HCT116 (cell line): Measurements from ENCODE around the gene UBXN11. TPM values are rescaled to one million over a fixed set of nuclear protein-coding genes. Genes with fewer than 3 reads are reported as not detected.

Source experiments
- ATAC-seq: fragments of 200-7000 bp; cut with Tn5 transposase; 2 replicates; pipeline ENCODE4 v1.9.1; 2020; ENCODE audit warnings: mild to moderate bottlenecking, moderate library complexity
- BruUV-seq: library from RNA; stranded (reverse); fragments of 400-500 nt; replicated peaks from 2 replicates; lab custom pipeline; 2021; lab: Mats Ljungman, UMichigan
- CTCF ChIA-PET: fragments of 300-600 bp; sonication (Branson Sonifier 250); formaldehyde crosslinking; loops from one replicate; lab custom pipeline; 2021; ENCODE audit warnings: antibody characterized with exemption; lab: Charles Lee
- POLR2A ChIA-PET: fragments of 300-600, 350-600 bp; sonication (Branson Sonifier 250); formaldehyde crosslinking; loops from one replicate; lab custom pipeline; 2021; ENCODE audit warnings: antibody characterized with exemption; lab: Charles Lee
- RAD21 ChIA-PET, 2 experiments: fragments of 300-600 bp; sonication (Branson Sonifier 250); formaldehyde crosslinking; loops; one replicate each; lab custom pipeline; 2023; ENCODE audit warnings: low total read pairs in 2 of 2; ENCODE audit not compliant: uncharacterized antibody in 2 of 2, unreplicated experiment in 2 of 2, low non-redundant PET in 1 of 2; lab: Charles Lee
- DNase-seq: peaks from one replicate; pipeline ENCODE4 v3.0.0-alpha.2; 2010; ENCODE audit warnings: low read depth, low spot score
- H2AFZ ChIP-seq: fragments of 200-600 bp; shearing (Covaris generic), sonication (generic); 2 replicates; pipeline ENCODE4 v1.6.1; 2017; ENCODE audit warnings: low read depth, mixed run types, mixed read lengths, antibody characterized with exemption, low read length; ENCODE audit not compliant: poor library complexity, severe bottlenecking
- H3K27ac ChIP-seq: 2 replicates; pipeline ENCODE4 v1.5.1; 2012; ENCODE audit warnings: low read depth, low read length
- H3K27me3 ChIP-seq: fragments of 200-600 bp; sonication (generic); 2 replicates; pipeline ENCODE4 v1.6.1; 2016; ENCODE audit warnings: mixed run types, low read length, mixed read lengths; ENCODE audit not compliant: insufficient read depth
- H3K36me3 ChIP-seq, 2 experiments: fragments of 200-500 bp in 1 of 2; fragments of 200-600 bp in 1 of 2; sonication (Bioruptor generic) in 1 of 2; sonication (generic) in 1 of 2; 2 replicates each; pipeline versions ENCODE4 v1.5.1 to v1.6.1; 2014 to 2016; ENCODE audit warnings: low read length in 2 of 2, inconsistent platforms in 1 of 2, mixed read lengths in 1 of 2, mixed run types in 1 of 2; ENCODE audit not compliant: insufficient read depth in 2 of 2, control insufficient read depth in 1 of 2
- H3K4me1 ChIP-seq, 2 experiments: fragments of 200-600 bp in 1 of 2; sonication (generic) in 1 of 2; 2 replicates each; pipeline versions ENCODE4 v1.5.1 to v1.6.1; 2012 to 2017; ENCODE audit warnings: low read length in 2 of 2, inconsistent platforms in 1 of 2, mild to moderate bottlenecking in 1 of 2, mixed read lengths in 1 of 2, mixed run types in 1 of 2, moderate library complexity in 1 of 2; ENCODE audit not compliant: insufficient read depth in 2 of 2, control insufficient read depth in 1 of 2
- H3K4me2 ChIP-seq: fragments of 200-600 bp; sonication (generic); 2 replicates; pipeline ENCODE4 v1.6.1; 2017; ENCODE audit warnings: mixed run types, low read length, mixed read lengths
- H3K4me3 ChIP-seq, 2 experiments: fragments of 200-600 bp in 1 of 2; sonication (generic) in 1 of 2; replicated peaks in 1 of 2; 2 replicates each; pipeline ENCODE4 v1.5.1; 2011 to 2016; ENCODE audit warnings: low read length in 2 of 2, control low read depth in 1 of 2, low read depth in 1 of 2, mild to moderate bottlenecking in 1 of 2, mixed read lengths in 1 of 2, mixed run types in 1 of 2
- H3K79me2 ChIP-seq: fragments of 200-600 bp; sonication (generic); 2 replicates; pipeline ENCODE4 v1.6.1; 2017; ENCODE audit warnings: mild to moderate bottlenecking, mixed run types, low read length, moderate library complexity, mixed read lengths; ENCODE audit not compliant: insufficient read depth
- H3K9ac ChIP-seq: fragments of 200-600 bp; sonication (generic); 2 replicates; pipeline ENCODE4 v1.6.1; 2016; ENCODE audit warnings: low read length, mixed read lengths
- H3K9me2 ChIP-seq: fragments of 200-600 bp; sonication (generic), shearing (Covaris generic); 2 replicates; pipeline ENCODE4 v1.6.1; 2017; ENCODE audit warnings: mixed run types, mild to moderate bottlenecking, moderate library complexity; ENCODE audit not compliant: insufficient read depth
- H3K9me3 ChIP-seq, 2 experiments: fragments of 200-500 bp in 1 of 2; fragments of 200-600 bp in 1 of 2; sonication (Bioruptor generic) in 1 of 2; sonication (generic) in 1 of 2; 2 replicates each; pipeline ENCODE4 v1.6.1; 2014 to 2017; ENCODE audit warnings: low read length in 2 of 2, mixed read lengths in 2 of 2, inconsistent platforms in 1 of 2, low read depth in 1 of 2, mild to moderate bottlenecking in 1 of 2, mixed run types in 1 of 2, moderate library complexity in 1 of 2; ENCODE audit not compliant: control insufficient read depth in 1 of 2, insufficient read depth in 1 of 2
- H4K20me1 ChIP-seq: fragments of 200-600 bp; sonication (generic), shearing (Covaris generic); 2 replicates; pipeline ENCODE4 v1.6.1; 2017; ENCODE audit warnings: mixed run types, mild to moderate bottlenecking, moderate library complexity; ENCODE audit not compliant: insufficient read depth
- CBX3 ChIP-seq: IDR thresholded peaks from 2 replicates; pipeline ENCODE4 v1.6.1; 2012; ENCODE audit warnings: low read depth
- CEBPB ChIP-seq: IDR thresholded peaks from 2 replicates; pipeline ENCODE4 v1.6.1; 2012; ENCODE audit warnings: low read depth
- CTCF ChIP-seq, 3 experiments: fragments of 200-600 bp in 1 of 3; sonication (generic) in 1 of 3; IDR thresholded peaks in 2 of 3; conservative IDR thresholded peaks in 1 of 3; 2 replicates each; pipeline ENCODE4 v1.5.1; 2012 to 2017; ENCODE audit warnings: low read depth in 2 of 3, low read length in 2 of 3, antibody characterized with exemption in 1 of 3, borderline replicate concordance in 1 of 3, control low read depth in 1 of 3, mild to moderate bottlenecking in 1 of 3, mixed read lengths in 1 of 3, mixed run types in 1 of 3, moderate library complexity in 1 of 3; ENCODE audit not compliant: insufficient read depth in 1 of 3
- ELF1 ChIP-seq: IDR thresholded peaks from 2 replicates; pipeline ENCODE4 v1.6.1; 2012; ENCODE audit warnings: low read depth, borderline replicate concordance
- EZH2 ChIP-seq: fragments of 200-600 bp; sonication (generic); IDR thresholded peaks from 2 replicates; pipeline ENCODE4 v1.6.1; 2017; ENCODE audit warnings: antibody characterized with exemption, mixed run types
- EZH2phosphoT487 ChIP-seq: fragments of 200-600 bp; IDR thresholded peaks from 2 replicates; pipeline ENCODE4 v1.6.1; 2018; ENCODE audit warnings: antibody characterized with exemption, borderline replicate concordance
- FOSL1 ChIP-seq: IDR thresholded peaks from 2 replicates; pipeline ENCODE4 v1.6.1; 2012; ENCODE audit warnings: low read depth
- JUND ChIP-seq: IDR thresholded peaks from 2 replicates; pipeline ENCODE4 v1.6.1; 2012
- MAX ChIP-seq: IDR thresholded peaks from 2 replicates; pipeline ENCODE4 v1.6.1; 2012
- POLR2A ChIP-seq: IDR thresholded peaks from 2 replicates; pipeline ENCODE4 v1.7.0; 2011; ENCODE audit warnings: borderline replicate concordance; ENCODE audit not compliant: insufficient read depth, insufficient read length; ENCODE audit errors: extremely low read depth
- POLR2AphosphoS5 ChIP-seq: IDR thresholded peaks from 2 replicates; pipeline ENCODE4 v1.6.1; 2011; ENCODE audit warnings: mild to moderate bottlenecking, low read depth, low read length, moderate library complexity
- RAD21 ChIP-seq: IDR thresholded peaks from 2 replicates; pipeline ENCODE4 v1.6.1; 2012; ENCODE audit warnings: low read depth, mild to moderate bottlenecking
- SIN3A ChIP-seq: IDR thresholded peaks from 2 replicates; pipeline ENCODE4 v1.6.1; 2012; ENCODE audit warnings: low read depth
- SP1 ChIP-seq: IDR thresholded peaks from 2 replicates; pipeline ENCODE4 v1.6.1; 2012; ENCODE audit warnings: low read depth
- SRF ChIP-seq: IDR thresholded peaks from 2 replicates; pipeline ENCODE4 v1.6.1; 2012; ENCODE audit warnings: low read depth
- YY1 ChIP-seq: IDR thresholded peaks from 2 replicates; pipeline ENCODE4 v1.6.1; 2011; ENCODE audit warnings: low read length, low read depth, moderate library complexity, mild to moderate bottlenecking; ENCODE audit not compliant: insufficient replicate concordance; ENCODE audit errors: extremely low read depth
- ZBTB33 ChIP-seq: IDR thresholded peaks from 2 replicates; pipeline ENCODE4 v1.6.1; 2011; ENCODE audit warnings: mild to moderate bottlenecking, low read length, moderate library complexity; ENCODE audit not compliant: insufficient replicate concordance; ENCODE audit errors: extremely low read depth
- ZFX ChIP-seq: fragments of 450-650 bp; IDR thresholded peaks from 2 replicates; pipeline ENCODE4 v1.6.1; 2017
- ZNF274 ChIP-seq: fragments of 200-500 bp; sonication (Bioruptor generic); IDR thresholded peaks from 2 replicates; pipeline ENCODE4 v1.6.1; 2014; ENCODE audit warnings: mild to moderate bottlenecking, low read depth, low read length, inconsistent platforms
- intact Hi-C: fragments of 100-400 bp; cut with micrococcal nuclease; formaldehyde crosslinking; loops from 2 replicates; pipeline ENCODE4 v1.10.0; 2022
- total RNA-seq: library from RNA; stranded (reverse); gene quantifications from one replicate; pipeline ENCODE4 v1.2.1, GENCODE V29; 2021; ENCODE audit not compliant: unreplicated experiment

Gene UBXN11
- total RNA-seq, 1 experiment from 2014 or later: 19.3 TPM

GRCh38 chr1:26239936-26240335 is 66.5 kb downstream of the UBXN11 start:
- Histone ChIP-seq H3K4me3 (no peak overlapping the region), H3K36me3 (peaks cover 18 to 24% of the 10 kb centered on the region in 2 experiments; a peak in 3 of 4 replicates), H2AFZ (no peak overlapping the region), H4K20me1 (peaks cover 2% of the 10 kb centered on the region; the same call in 1 of the 2 replicates), H3K9me2 (no peaks in the 10 kb centered on the region), H3K79me2 (peaks cover 99% of the 10 kb centered on the region), H3K27me3 (no peaks in the 10 kb centered on the region), H3K27ac (no peak overlapping the region)
- POLR2A ChIA-PET: no interaction called here
- no TSS peak for BruUV-seq
- intact Hi-C loops: no loop called here
- no peak for ATAC-seq
- TF ChIP-seq POLR2A (no peak), CBX3 (no peak), SRF (no peak), FOSL1 (no peak), CTCF (IDR thresholded peaks at IDR 0.05 in 2 of 3, conservative IDR thresholded peaks at IDR 0.05 in 1 of 3; ENCODE audit: borderline replicate concordance in 1 of 3, insufficient read depth in 1 of 3, low read depth in 2 of 3, low read length in 2 of 3) (no peak), RAD21 (no peak), POLR2AphosphoS5 (no peak), ELF1 (no peak), ZFX (no peak), EZH2phosphoT487 (no peak), SP1 (no peak), JUND (no peak), ZBTB33 (no peak), EZH2 (no peak), MAX (no peak), SIN3A (no peak), ZNF274 (no peak), CEBPB (no peak), YY1 (no peak)
- TF ChIP-seq, all 23 proteins: peak for 0
- Histone ChIP-seq H3K9ac (no peak overlapping the region), H3K4me1 (peaks cover 17 to 30% of the 10 kb centered on the region in 2 experiments), H3K9me3 (no peaks in the 10 kb centered on the region), H3K4me2 (no peak overlapping the region)
- ChIA-PET RAD21 (no interaction called here), CTCF (no interaction called here)
- DNase-seq: no peak
